WTC11 (cell line): ENCODE results near the gene PGAM5. TPM values are rescaled to one million over a fixed set of nuclear protein-coding genes. Genes with fewer than 3 reads are reported as not detected.

Source experiments
- ATAC-seq: fragments of 200-7000 bp; cut with Tn5 transposase; 2 replicates; pipeline ENCODE4 v1.10.0; 2021; ENCODE audit warnings: mild to moderate bottlenecking, moderate library complexity
- CTCF ChIA-PET: fragments of 300-600 bp; sonication (Branson Sonifier 250); formaldehyde crosslinking; loops from one replicate; lab custom pipeline; 2021; ENCODE audit warnings: antibody characterized with exemption; lab: Charles Lee
- POLR2A ChIA-PET: fragments of 350-600 bp; sonication (Branson Sonifier 250); formaldehyde crosslinking; loops from one replicate; lab custom pipeline; 2021; ENCODE audit warnings: antibody characterized with exemption; lab: Charles Lee
- DNase-seq: peaks from one replicate; pipeline ENCODE4 v3.0.0; 2021; ENCODE audit warnings: low spot score
- H3K27ac Mint-ChIP-seq: 2 replicates; pipeline ENCODE4 v1.8.0; 2021; ENCODE audit warnings: mixed read lengths
- H3K27me3 Mint-ChIP-seq: 2 replicates; pipeline ENCODE4 v1.8.0; 2021; ENCODE audit warnings: low read depth, mild to moderate bottlenecking, moderate library complexity, mixed read lengths
- H3K36me3 Mint-ChIP-seq: 2 replicates; pipeline ENCODE4 v1.8.0; 2021; ENCODE audit warnings: mixed read lengths
- H3K4me1 Mint-ChIP-seq: 2 replicates; pipeline ENCODE4 v1.8.0; 2022; ENCODE audit warnings: mixed read lengths
- H3K4me3 Mint-ChIP-seq: 2 replicates; pipeline ENCODE4 v1.8.0; 2021; ENCODE audit warnings: mild to moderate bottlenecking, moderate library complexity, mixed read lengths
- H3K9me3 Mint-ChIP-seq: 2 replicates; pipeline ENCODE4 v1.8.0; 2021; ENCODE audit warnings: mixed read lengths
- CREB1 ChIP-seq: sonication (generic); formaldehyde crosslinking; IDR thresholded peaks from 2 replicates; pipeline ENCODE4 v1.8.0; 2023; ENCODE audit warnings: mild to moderate bottlenecking, missing genetic modification reagents
- E2F4 ChIP-seq: sonication (generic); formaldehyde crosslinking; IDR thresholded peaks from 2 replicates; pipeline ENCODE4 v1.8.1; 2022; ENCODE audit warnings: low read depth, mild to moderate bottlenecking, moderate library complexity, missing genetic modification reagents, borderline replicate concordance
- ESRRA ChIP-seq: sonication (generic); formaldehyde crosslinking; IDR thresholded peaks from 2 replicates; pipeline ENCODE4 v1.8.1; 2022; ENCODE audit warnings: mild to moderate bottlenecking, missing genetic modification reagents, borderline replicate concordance
- FOXP1 ChIP-seq: sonication (generic); formaldehyde crosslinking; IDR thresholded peaks from 2 replicates; pipeline ENCODE4 v1.8.0; 2022; ENCODE audit warnings: missing genetic modification reagents, mild to moderate bottlenecking, moderate library complexity, borderline replicate concordance
- GABPB1 ChIP-seq: sonication (generic); formaldehyde crosslinking; IDR thresholded peaks from 2 replicates; pipeline ENCODE4 v1.8.1; 2023; ENCODE audit warnings: mild to moderate bottlenecking, missing genetic modification reagents
- MXD4 ChIP-seq: fragments of 250-450 bp; sonication (Bioruptor Pico); IDR thresholded peaks from 2 replicates; pipeline ENCODE4 v1.8.0; 2021; ENCODE audit warnings: mild to moderate bottlenecking, moderate library complexity, borderline replicate concordance
- PREB ChIP-seq: sonication (generic); formaldehyde crosslinking; IDR thresholded peaks from 2 replicates; pipeline ENCODE4 v1.8.1; 2022; ENCODE audit warnings: mild to moderate bottlenecking, missing genetic modification reagents, moderate library complexity, borderline replicate concordance
- TEAD1 ChIP-seq: sonication (generic); formaldehyde crosslinking; IDR thresholded peaks from 2 replicates; pipeline ENCODE4 v1.8.0; 2022; ENCODE audit warnings: mild to moderate bottlenecking, missing genetic modification reagents
- ZNF121 ChIP-seq: sonication (generic); formaldehyde crosslinking; IDR thresholded peaks from 2 replicates; pipeline ENCODE4 v1.8.0; 2023; ENCODE audit warnings: missing genetic modification reagents
- ZNF138 ChIP-seq: sonication (generic); formaldehyde crosslinking; conservative IDR thresholded peaks from 2 replicates; pipeline ENCODE4 v1.8.1; 2022; ENCODE audit warnings: mild to moderate bottlenecking, moderate library complexity, missing genetic modification reagents
- ZNF232 ChIP-seq: sonication (generic); formaldehyde crosslinking; IDR thresholded peaks from 2 replicates; pipeline ENCODE4 v1.8.0; 2022; ENCODE audit warnings: mild to moderate bottlenecking, missing genetic modification reagents
- ZNF317 ChIP-seq: sonication (generic); formaldehyde crosslinking; IDR thresholded peaks from 2 replicates; pipeline ENCODE4 v1.8.1; 2023; ENCODE audit warnings: low read depth, mild to moderate bottlenecking, moderate library complexity, missing genetic modification reagents, borderline replicate concordance
- ZNF396 ChIP-seq: fragments of 250-450 bp; sonication (Bioruptor Pico); IDR thresholded peaks from 2 replicates; pipeline ENCODE4 v1.8.0; 2021; ENCODE audit warnings: mild to moderate bottlenecking, moderate library complexity, borderline replicate concordance
- ZNF423 ChIP-seq: fragments of 250-450 bp; sonication (Bioruptor Pico); IDR thresholded peaks from 2 replicates; pipeline ENCODE4 v2.1.2; 2022; ENCODE audit warnings: mild to moderate bottlenecking, moderate library complexity
- ZNF425 ChIP-seq: fragments of 250-450 bp; sonication (Bioruptor Pico); conservative IDR thresholded peaks from 2 replicates; pipeline ENCODE4 v1.9.0; 2021; ENCODE audit warnings: mild to moderate bottlenecking
- ZNF671 ChIP-seq: fragments of 250-450 bp; sonication (Bioruptor Pico); IDR thresholded peaks from 2 replicates; pipeline ENCODE4 v1.8.0; 2021; ENCODE audit warnings: mild to moderate bottlenecking
- total RNA-seq: library from RNA; stranded (reverse); gene quantifications from 3 replicates; pipeline ENCODE4 v1.2.3, GENCODE V29; 2021
- TF ChIP-seq, protein P1 (sequence below): sonication (generic); formaldehyde crosslinking; IDR thresholded peaks from 2 replicates; pipeline ENCODE4 v1.8.0; 2023; ENCODE audit warnings: missing genetic modification reagents, mild to moderate bottlenecking, borderline replicate concordance
- TF ChIP-seq, protein P2 (sequence below): sonication (generic); formaldehyde crosslinking; IDR thresholded peaks from 2 replicates; pipeline ENCODE4 v1.8.1; 2023; ENCODE audit warnings: mild to moderate bottlenecking, missing genetic modification reagents, borderline replicate concordance

The PGAM5 gene
- total RNA-seq, 1 experiment from 2014 or later: 89.7 TPM

DNA sequence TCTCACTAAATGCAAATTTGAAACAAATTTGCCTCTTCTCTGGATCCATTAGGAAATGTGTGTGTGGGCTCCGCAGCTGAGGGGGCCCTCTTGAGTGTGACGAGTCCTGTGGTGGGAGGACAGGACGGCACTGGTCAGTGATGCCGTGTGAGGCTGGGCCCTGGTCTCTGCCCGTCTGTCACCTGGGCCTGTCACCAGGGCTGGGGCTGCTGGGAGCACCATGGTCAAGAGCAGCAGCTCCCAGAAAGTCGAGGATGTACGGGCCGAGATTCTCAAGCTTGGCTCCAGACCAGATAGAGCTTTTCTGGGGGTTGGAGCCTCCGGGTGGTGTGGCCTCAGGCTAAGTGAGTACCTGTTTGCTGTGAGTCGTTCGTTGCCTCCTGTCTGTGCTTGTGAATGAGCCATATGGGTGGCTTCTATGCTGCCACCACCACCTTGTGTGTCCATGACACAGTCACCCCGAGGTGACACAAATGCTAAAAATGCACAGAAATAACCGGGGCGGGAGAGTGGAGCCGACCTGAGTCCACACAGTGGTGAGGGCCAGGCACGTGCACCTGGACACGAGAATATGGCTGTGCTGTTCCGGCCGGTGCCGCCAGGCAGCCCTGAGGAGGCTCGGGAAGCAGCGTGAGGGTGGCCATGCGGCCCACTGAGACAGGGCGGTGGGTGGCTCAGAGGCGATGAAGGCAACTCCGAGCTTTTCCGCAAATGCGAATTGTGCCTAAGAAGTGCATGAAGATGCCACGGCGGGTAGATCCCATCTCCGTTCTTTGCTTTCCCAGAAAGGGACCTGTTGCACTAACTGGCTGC, 8.7 kb downstream of the PGAM5 start:
- Mint-ChIP-seq H3K36me3 (peaks cover 56% of the 10 kb centered on the region), H3K4me1 (no peaks in the 10 kb centered on the region), H3K4me3 (no peak overlapping the region), H3K27ac (peak overlapping the region; percentile 34), H3K27me3 (no peaks in the 10 kb centered on the region), H3K9me3 (no peaks in the 10 kb centered on the region)
- ChIA-PET CTCF (interaction anchor here (1.9 kb wide), 1 partner anchor 50 kb away, joined by 4 read pairs; no protein-coding TSS in a partner anchor), POLR2A (interaction anchor here (0.6 kb wide), 2 partner anchors 33 to 68 kb away, joined by 4 to 9 read pairs; no protein-coding TSS in a partner anchor)
- TF ChIP-seq FOXP1 (CRISPR knock-in tag) (no peak), ZNF121 (no peak), ZNF423 (no peak), PREB (CRISPR knock-in tag) (no peak), E2F4 (CRISPR knock-in tag) (no peak), GABPB1 (CRISPR knock-in tag) (no peak), CREB1 (CRISPR knock-in tag) (no peak), ZNF671 (no peak), ZNF317 (CRISPR knock-in tag) (no peak)
- TF ChIP-seq, protein P1, sequence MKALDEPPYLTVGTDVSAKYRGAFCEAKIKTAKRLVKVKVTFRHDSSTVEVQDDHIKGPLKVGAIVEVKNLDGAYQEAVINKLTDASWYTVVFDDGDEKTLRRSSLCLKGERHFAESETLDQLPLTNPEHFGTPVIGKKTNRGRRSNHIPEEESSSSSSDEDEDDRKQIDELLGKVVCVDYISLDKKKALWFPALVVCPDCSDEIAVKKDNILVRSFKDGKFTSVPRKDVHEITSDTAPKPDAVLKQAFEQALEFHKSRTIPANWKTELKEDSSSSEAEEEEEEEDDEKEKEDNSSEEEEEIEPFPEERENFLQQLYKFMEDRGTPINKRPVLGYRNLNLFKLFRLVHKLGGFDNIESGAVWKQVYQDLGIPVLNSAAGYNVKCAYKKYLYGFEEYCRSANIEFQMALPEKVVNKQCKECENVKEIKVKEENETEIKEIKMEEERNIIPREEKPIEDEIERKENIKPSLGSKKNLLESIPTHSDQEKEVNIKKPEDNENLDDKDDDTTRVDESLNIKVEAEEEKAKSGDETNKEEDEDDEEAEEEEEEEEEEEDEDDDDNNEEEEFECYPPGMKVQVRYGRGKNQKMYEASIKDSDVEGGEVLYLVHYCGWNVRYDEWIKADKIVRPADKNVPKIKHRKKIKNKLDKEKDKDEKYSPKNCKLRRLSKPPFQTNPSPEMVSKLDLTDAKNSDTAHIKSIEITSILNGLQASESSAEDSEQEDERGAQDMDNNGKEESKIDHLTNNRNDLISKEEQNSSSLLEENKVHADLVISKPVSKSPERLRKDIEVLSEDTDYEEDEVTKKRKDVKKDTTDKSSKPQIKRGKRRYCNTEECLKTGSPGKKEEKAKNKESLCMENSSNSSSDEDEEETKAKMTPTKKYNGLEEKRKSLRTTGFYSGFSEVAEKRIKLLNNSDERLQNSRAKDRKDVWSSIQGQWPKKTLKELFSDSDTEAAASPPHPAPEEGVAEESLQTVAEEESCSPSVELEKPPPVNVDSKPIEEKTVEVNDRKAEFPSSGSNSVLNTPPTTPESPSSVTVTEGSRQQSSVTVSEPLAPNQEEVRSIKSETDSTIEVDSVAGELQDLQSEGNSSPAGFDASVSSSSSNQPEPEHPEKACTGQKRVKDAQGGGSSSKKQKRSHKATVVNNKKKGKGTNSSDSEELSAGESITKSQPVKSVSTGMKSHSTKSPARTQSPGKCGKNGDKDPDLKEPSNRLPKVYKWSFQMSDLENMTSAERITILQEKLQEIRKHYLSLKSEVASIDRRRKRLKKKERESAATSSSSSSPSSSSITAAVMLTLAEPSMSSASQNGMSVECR (CRISPR knock-in tag): no peak
- no peak for ATAC-seq
- no peak for DNase-seq

DNA sequence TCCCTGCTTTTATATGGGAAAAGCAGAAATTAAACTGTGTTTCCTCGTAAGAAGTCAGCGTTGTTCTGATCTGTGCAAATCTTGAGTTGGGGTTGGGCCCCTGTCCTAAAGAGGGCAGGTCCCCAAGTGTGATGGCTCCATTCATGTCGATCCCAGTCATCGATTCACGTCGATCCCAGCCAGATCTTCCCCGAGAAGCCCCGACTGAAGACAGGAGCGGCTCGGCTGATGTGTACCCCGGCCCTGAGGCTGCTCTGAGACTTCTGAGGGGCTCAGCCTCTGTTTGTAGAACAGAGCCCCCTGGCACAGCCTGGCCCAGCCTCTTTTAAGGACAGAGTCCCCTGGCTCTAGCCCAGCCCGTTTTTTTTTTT, 9.3 kb downstream of the PGAM5 start:
- ChIA-PET POLR2A (interaction anchor here (0.6 kb wide), 1 partner anchor 34 kb away, joined by 4 read pairs; no protein-coding TSS in a partner anchor), CTCF (no interaction called here)
- peaks cover 53% of the 10 kb centered on the region for H3K36me3 Mint-ChIP-seq
- H3K4me3 Mint-ChIP-seq: no peak overlapping the region
- H3K9me3 Mint-ChIP-seq: no peaks in the 10 kb centered on the region
- DNase-seq: no peak
- TF ChIP-seq ZNF425 (CRISPR knock-in tag): no peak
- no peak for TF ChIP-seq ZNF396 (CRISPR knock-in tag)
- no peak for TF ChIP-seq MXD4 (CRISPR knock-in tag)
- TF ChIP-seq, protein P2, sequence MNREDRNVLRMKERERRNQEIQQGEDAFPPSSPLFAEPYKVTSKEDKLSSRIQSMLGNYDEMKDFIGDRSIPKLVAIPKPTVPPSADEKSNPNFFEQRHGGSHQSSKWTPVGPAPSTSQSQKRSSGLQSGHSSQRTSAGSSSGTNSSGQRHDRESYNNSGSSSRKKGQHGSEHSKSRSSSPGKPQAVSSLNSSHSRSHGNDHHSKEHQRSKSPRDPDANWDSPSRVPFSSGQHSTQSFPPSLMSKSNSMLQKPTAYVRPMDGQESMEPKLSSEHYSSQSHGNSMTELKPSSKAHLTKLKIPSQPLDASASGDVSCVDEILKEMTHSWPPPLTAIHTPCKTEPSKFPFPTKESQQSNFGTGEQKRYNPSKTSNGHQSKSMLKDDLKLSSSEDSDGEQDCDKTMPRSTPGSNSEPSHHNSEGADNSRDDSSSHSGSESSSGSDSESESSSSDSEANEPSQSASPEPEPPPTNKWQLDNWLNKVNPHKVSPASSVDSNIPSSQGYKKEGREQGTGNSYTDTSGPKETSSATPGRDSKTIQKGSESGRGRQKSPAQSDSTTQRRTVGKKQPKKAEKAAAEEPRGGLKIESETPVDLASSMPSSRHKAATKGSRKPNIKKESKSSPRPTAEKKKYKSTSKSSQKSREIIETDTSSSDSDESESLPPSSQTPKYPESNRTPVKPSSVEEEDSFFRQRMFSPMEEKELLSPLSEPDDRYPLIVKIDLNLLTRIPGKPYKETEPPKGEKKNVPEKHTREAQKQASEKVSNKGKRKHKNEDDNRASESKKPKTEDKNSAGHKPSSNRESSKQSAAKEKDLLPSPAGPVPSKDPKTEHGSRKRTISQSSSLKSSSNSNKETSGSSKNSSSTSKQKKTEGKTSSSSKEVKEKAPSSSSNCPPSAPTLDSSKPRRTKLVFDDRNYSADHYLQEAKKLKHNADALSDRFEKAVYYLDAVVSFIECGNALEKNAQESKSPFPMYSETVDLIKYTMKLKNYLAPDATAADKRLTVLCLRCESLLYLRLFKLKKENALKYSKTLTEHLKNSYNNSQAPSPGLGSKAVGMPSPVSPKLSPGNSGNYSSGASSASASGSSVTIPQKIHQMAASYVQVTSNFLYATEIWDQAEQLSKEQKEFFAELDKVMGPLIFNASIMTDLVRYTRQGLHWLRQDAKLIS (CRISPR knock-in tag): no peak
- TF ChIP-seq FOXP1 (CRISPR knock-in tag): no peak
- no peak for TF ChIP-seq ESRRA (CRISPR knock-in tag)
- TF ChIP-seq ZNF232 (CRISPR knock-in tag): no peak
- TF ChIP-seq TEAD1 (CRISPR knock-in tag): no peak
- TF ChIP-seq ZNF138 (CRISPR knock-in tag): no peak
- TF ChIP-seq, all 79 proteins: peak for 0
- no peak for ATAC-seq
- no peaks in the 10 kb centered on the region for H3K4me1 Mint-ChIP-seq
- H3K27ac Mint-ChIP-seq: no peak overlapping the region; the same call in 1 of the 2 replicates
- H3K27me3 Mint-ChIP-seq: no peaks in the 10 kb centered on the region
